ENCODE data around the gene ORC2. TPM values are rescaled to one million over a fixed set of nuclear protein-coding genes. Genes with fewer than 3 reads are reported as not detected.

Gene ORC2
- total RNA-seq, 1 experiment from 2014 or later = 45.5 TPM

- H3K27me3 ChIP-seq (replicated peaks; ENCODE audit: control insufficient read depth, insufficient read depth, low read length) = no peaks in the 10 kb centered on the region
- no peak for TF ChIP-seq CTCF (IDR thresholded peaks at IDR 0.05; ENCODE audit: insufficient read depth in 1 of 2, low read depth in 1 of 2, low read length in 1 of 2, severe bottlenecking in 1 of 2, unreplicated experiment in 1 of 2)
- H3K9me3 ChIP-seq = no peaks in the 10 kb centered on the region
- intact Hi-C loops (cut with micrococcal nuclease; ENCODE audit: unreplicated experiment) = no loop called here
- no peaks in the 10 kb centered on the region for H3K27me3 Mint-ChIP-seq (ENCODE audit: insufficient read depth, unreplicated experiment)
- no peak overlapping the region for H3K4me3 Mint-ChIP-seq (ENCODE audit: unreplicated experiment)
- peaks cover 64% of the 10 kb centered on the region for H3K36me3 Mint-ChIP-seq (ENCODE audit: insufficient read depth, unreplicated experiment)
- BruUV-seq (replicated peaks) = no TSS peak
- H3K4me1 Mint-ChIP-seq (ENCODE audit: low read depth, unreplicated experiment) = no peaks in the 10 kb centered on the region
- H3K27ac Mint-ChIP-seq (ENCODE audit: unreplicated experiment) = no peak overlapping the region
- H3K4me1 ChIP-seq = no peaks in the 10 kb centered on the region
- CTCF ChIA-PET = no interaction called here
- POLR2A ChIA-PET = no interaction called here
- no peak overlapping the region for H3K4me3 ChIP-seq (ENCODE audit: low read depth, low read length)
- no peaks in the 10 kb centered on the region for H3K9me3 Mint-ChIP-seq (ENCODE audit: unreplicated experiment)
- no peak for DNase-seq
- peaks cover 2% of the 10 kb centered on the region; the same call in 1 of the 2 replicates for H3K36me3 ChIP-seq (ENCODE audit: control insufficient read depth, insufficient read depth, low read length)
These were observed 41.0 kb downstream of the ORC2 start for GRCh38 chr2:200922439-200922838.

GRCh38 chr2:200913654-200914053 is 49.8 kb downstream of the ORC2 start:
- Histone ChIP-seq H3K27me3 (replicated peaks; ENCODE audit: control insufficient read depth, insufficient read depth, low read length) (no peaks in the 10 kb centered on the region), H3K36me3 (ENCODE audit: control insufficient read depth, insufficient read depth, low read length) (no peaks in the 10 kb centered on the region), H3K4me1 (no peaks in the 10 kb centered on the region), H3K9me3 (no peaks in the 10 kb centered on the region), H3K4me3 (ENCODE audit: low read depth, low read length) (no peak overlapping the region)
- no peak for TF ChIP-seq CTCF (IDR thresholded peaks at IDR 0.05; ENCODE audit: insufficient read depth in 1 of 2, low read depth in 1 of 2, low read length in 1 of 2, severe bottlenecking in 1 of 2, unreplicated experiment in 1 of 2)
- no peaks in the 10 kb centered on the region for H3K9me3 Mint-ChIP-seq (ENCODE audit: unreplicated experiment)
- CTCF ChIA-PET = interaction anchor here (0.8 kb wide), 1 partner anchor 156 kb away, joined by 4 read pairs; no protein-coding TSS in a partner anchor
- H3K27ac Mint-ChIP-seq (ENCODE audit: unreplicated experiment) = no peak overlapping the region
- POLR2A ChIA-PET = no interaction called here
- no peak for DNase-seq
- no peak overlapping the region for H3K4me3 Mint-ChIP-seq (ENCODE audit: unreplicated experiment)
- H3K36me3 Mint-ChIP-seq (ENCODE audit: insufficient read depth, unreplicated experiment) = peaks cover 76% of the 10 kb centered on the region
- H3K27me3 Mint-ChIP-seq (ENCODE audit: insufficient read depth, unreplicated experiment) = no peaks in the 10 kb centered on the region
- no TSS peak for BruUV-seq (replicated peaks)
- H3K4me1 Mint-ChIP-seq (ENCODE audit: low read depth, unreplicated experiment) = no peaks in the 10 kb centered on the region
- intact Hi-C loops (cut with micrococcal nuclease; ENCODE audit: unreplicated experiment) = no loop called here

- H3K27me3 ChIP-seq (replicated peaks; ENCODE audit: control insufficient read depth, insufficient read depth, low read length) = no peaks in the 10 kb centered on the region
- Mint-ChIP-seq H3K4me1 (ENCODE audit: low read depth, unreplicated experiment) (no peaks in the 10 kb centered on the region), H3K27me3 (ENCODE audit: insufficient read depth, unreplicated experiment) (no peaks in the 10 kb centered on the region), H3K36me3 (ENCODE audit: insufficient read depth, unreplicated experiment) (peaks cover 73% of the 10 kb centered on the region), H3K27ac (ENCODE audit: unreplicated experiment) (no peak overlapping the region), H3K9me3 (ENCODE audit: unreplicated experiment) (no peaks in the 10 kb centered on the region), H3K4me3 (ENCODE audit: unreplicated experiment) (no peak overlapping the region)
- CTCF ChIA-PET = no interaction called here
- intact Hi-C loops (cut with micrococcal nuclease; ENCODE audit: unreplicated experiment) = no loop called here
- DNase-seq = no peak
- POLR2A ChIA-PET = no interaction called here
- H3K9me3 ChIP-seq = no peaks in the 10 kb centered on the region
- BruUV-seq (replicated peaks) = no TSS peak
- no peak overlapping the region for H3K4me3 ChIP-seq (ENCODE audit: low read depth, low read length)
- no peaks in the 10 kb centered on the region for H3K36me3 ChIP-seq (ENCODE audit: control insufficient read depth, insufficient read depth, low read length)
- no peak for TF ChIP-seq CTCF (IDR thresholded peaks at IDR 0.05; ENCODE audit: insufficient read depth in 1 of 2, low read depth in 1 of 2, low read length in 1 of 2, severe bottlenecking in 1 of 2, unreplicated experiment in 1 of 2)
- no peaks in the 10 kb centered on the region for H3K4me1 ChIP-seq
These were observed 53.5 kb downstream of the ORC2 start for GRCh38 chr2:200909958-200910357.

Measured in Caco-2 (cell line).